SU-DHL-6 (cell line): ENCODE measurements around the gene PLCL1.

Experiments used
- H2AFZ ChIP-seq: fragments of 200-600 bp; sonication (generic); 2 replicates; pipeline ENCODE4 v1.6.1; 2014; ENCODE audit warnings: low read depth, mild to moderate bottlenecking, moderate library complexity, mixed read lengths, antibody characterized with exemption, low read length; ENCODE audit not compliant: severe bottlenecking
- H3F3A ChIP-seq: fragments of 200-600 bp; shearing (Covaris generic); 2 replicates; pipeline ENCODE4 v1.6.0; 2016; ENCODE audit warnings: antibody characterized with exemption, mild to moderate bottlenecking; ENCODE audit not compliant: insufficient read depth
- H3K27ac ChIP-seq: fragments of 200-600 bp; sonication (generic); 2 replicates; pipeline ENCODE4 v1.5.1; 2016; ENCODE audit warnings: low read depth, mild to moderate bottlenecking, low read length, moderate library complexity, mixed read lengths
- H3K27me3 ChIP-seq: fragments of 200-600 bp; sonication (generic), shearing (Covaris generic); 2 replicates; pipeline ENCODE4 v1.6.0; 2014; ENCODE audit warnings: mild to moderate bottlenecking, low read length
- H3K36me3 ChIP-seq: fragments of 200-600 bp; sonication (generic); 2 replicates; pipeline ENCODE4 v1.6.1; 2014; ENCODE audit warnings: mild to moderate bottlenecking, low read length, mixed read lengths
- H3K4me2 ChIP-seq: fragments of 300-600, 200-600 bp; shearing (Covaris generic), sonication (generic); 2 replicates; pipeline ENCODE4 v1.6.0; 2014; ENCODE audit warnings: low read length, low read depth, mild to moderate bottlenecking; ENCODE audit not compliant: poor library complexity, severe bottlenecking
- H3K4me3 ChIP-seq: fragments of 200-600 bp; sonication (generic); 2 replicates; pipeline ENCODE4 v1.5.1; 2014; ENCODE audit warnings: antibody characterized with exemption, low read length, mild to moderate bottlenecking, mixed read lengths; ENCODE audit not compliant: insufficient read depth, poor library complexity, severe bottlenecking
- H3K79me2 ChIP-seq: fragments of 200-600 bp; sonication (generic); 2 replicates; pipeline ENCODE4 v1.6.1; 2014; ENCODE audit warnings: mild to moderate bottlenecking, low read length, moderate library complexity; ENCODE audit not compliant: insufficient read depth
- H3K9ac ChIP-seq: fragments of 200-600 bp; sonication (generic); 2 replicates; pipeline ENCODE4 v1.7.0; 2014; ENCODE audit warnings: mild to moderate bottlenecking, low read length
- H3K9me2 ChIP-seq: fragments of 200-600 bp; sonication (generic); replicated peaks from 2 replicates; pipeline ENCODE4 v1.6.1; 2014; ENCODE audit warnings: low read length; ENCODE audit not compliant: insufficient read depth
- H3K9me3 ChIP-seq: fragments of 200-600 bp; sonication (generic); 2 replicates; pipeline ENCODE4 v1.6.1; 2014; ENCODE audit warnings: low read length, mixed read lengths; ENCODE audit not compliant: insufficient read depth
- H4K20me1 ChIP-seq: fragments of 200-600 bp; sonication (generic); 2 replicates; pipeline ENCODE4 v1.6.1; 2014; ENCODE audit warnings: low read depth, mild to moderate bottlenecking, antibody characterized with exemption, low read length, moderate library complexity, mixed read lengths
- EZH2phosphoT487 ChIP-seq: fragments of 200-600 bp; sonication (generic), shearing (Covaris generic); conservative IDR thresholded peaks from 2 replicates; pipeline ENCODE4 v1.6.1; 2018; ENCODE audit warnings: mild to moderate bottlenecking, antibody characterized with exemption, low read length, moderate library complexity, mixed read lengths
- TF ChIP-seq, protein P1 (sequence below): fragments of 200-600 bp; sonication (generic); IDR thresholded peaks from one replicate; pipeline ENCODE4 v1.5.1; 2017; ENCODE audit warnings: antibody characterized with exemption, mild to moderate bottlenecking, low read length, moderate library complexity; ENCODE audit not compliant: insufficient read depth, poor library complexity, severe bottlenecking

The PLCL1 gene

GRCh38 chr2:198135481-198135934, 331.1 kb downstream of the PLCL1 start:
- no peak overlapping the region for H2AFZ ChIP-seq
- H3K9me3 ChIP-seq = no peaks in the 10 kb centered on the region
- H3K27ac ChIP-seq = no peak overlapping the region
- no peaks in the 10 kb centered on the region for H3K79me2 ChIP-seq
- no peak overlapping the region for H3K4me2 ChIP-seq
- no peak overlapping the region for H3K4me3 ChIP-seq
- no peak overlapping the region for H3K9ac ChIP-seq
- H3K9me2 ChIP-seq = no peaks in the 10 kb centered on the region
- no peaks in the 10 kb centered on the region for H3F3A ChIP-seq
- H4K20me1 ChIP-seq = no peaks in the 10 kb centered on the region
- H3K27me3 ChIP-seq = no peaks in the 10 kb centered on the region
- no peaks in the 10 kb centered on the region for H3K36me3 ChIP-seq
- TF ChIP-seq EZH2phosphoT487 = no peak
- TF ChIP-seq, protein P1, sequence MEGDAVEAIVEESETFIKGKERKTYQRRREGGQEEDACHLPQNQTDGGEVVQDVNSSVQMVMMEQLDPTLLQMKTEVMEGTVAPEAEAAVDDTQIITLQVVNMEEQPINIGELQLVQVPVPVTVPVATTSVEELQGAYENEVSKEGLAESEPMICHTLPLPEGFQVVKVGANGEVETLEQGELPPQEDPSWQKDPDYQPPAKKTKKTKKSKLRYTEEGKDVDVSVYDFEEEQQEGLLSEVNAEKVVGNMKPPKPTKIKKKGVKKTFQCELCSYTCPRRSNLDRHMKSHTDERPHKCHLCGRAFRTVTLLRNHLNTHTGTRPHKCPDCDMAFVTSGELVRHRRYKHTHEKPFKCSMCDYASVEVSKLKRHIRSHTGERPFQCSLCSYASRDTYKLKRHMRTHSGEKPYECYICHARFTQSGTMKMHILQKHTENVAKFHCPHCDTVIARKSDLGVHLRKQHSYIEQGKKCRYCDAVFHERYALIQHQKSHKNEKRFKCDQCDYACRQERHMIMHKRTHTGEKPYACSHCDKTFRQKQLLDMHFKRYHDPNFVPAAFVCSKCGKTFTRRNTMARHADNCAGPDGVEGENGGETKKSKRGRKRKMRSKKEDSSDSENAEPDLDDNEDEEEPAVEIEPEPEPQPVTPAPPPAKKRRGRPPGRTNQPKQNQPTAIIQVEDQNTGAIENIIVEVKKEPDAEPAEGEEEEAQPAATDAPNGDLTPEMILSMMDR = no peak

DNA sequence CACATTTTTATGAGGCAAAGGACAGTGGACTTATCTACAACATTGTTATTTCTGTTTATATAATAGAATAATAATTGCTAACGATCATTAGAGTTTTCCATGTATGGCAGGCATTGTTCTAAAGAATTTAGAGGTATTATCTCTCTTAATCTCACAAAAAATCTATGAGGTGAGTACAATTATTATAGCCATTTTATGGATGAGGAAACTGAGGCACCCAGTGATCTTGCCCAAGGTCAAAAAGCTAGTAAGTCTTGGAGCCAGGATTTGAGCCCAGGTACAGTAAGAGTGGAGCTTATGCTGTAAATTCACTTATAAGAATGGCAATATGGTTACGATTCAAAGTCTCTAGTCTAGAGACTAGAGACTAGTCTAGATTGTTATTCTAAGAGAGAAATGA, 331.7 kb downstream of the PLCL1 start:
- Histone ChIP-seq H3K4me3 (no peak overlapping the region), H3K4me2 (no peak overlapping the region), H3F3A (no peaks in the 10 kb centered on the region), H3K9ac (no peak overlapping the region), H3K9me2 (no peaks in the 10 kb centered on the region), H3K9me3 (no peaks in the 10 kb centered on the region), H3K27me3 (no peaks in the 10 kb centered on the region), H3K36me3 (no peaks in the 10 kb centered on the region), H3K27ac (no peak overlapping the region), H2AFZ (no peak overlapping the region), H3K79me2 (no peaks in the 10 kb centered on the region), H4K20me1 (no peaks in the 10 kb centered on the region)
- no peak for TF ChIP-seq EZH2phosphoT487
- TF ChIP-seq, protein P1 = no peak

DNA sequence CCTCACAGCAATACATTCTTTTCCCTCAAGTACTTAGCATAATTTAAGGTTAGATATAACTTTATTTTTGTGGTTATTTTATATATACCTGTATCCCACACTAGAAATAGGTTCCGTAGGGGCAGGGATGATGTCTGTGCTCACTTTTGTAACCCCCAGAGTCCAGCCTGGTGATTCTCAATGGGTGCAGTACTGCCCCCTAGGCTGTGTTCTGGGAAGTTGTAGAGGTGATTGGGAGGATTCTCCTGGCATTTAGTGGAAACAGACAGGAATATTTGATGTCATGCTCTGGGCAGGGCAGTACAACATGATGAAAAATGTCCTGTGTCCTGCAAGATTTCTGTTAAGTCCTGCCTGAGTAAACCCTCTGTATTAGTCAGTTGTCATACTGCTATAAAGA, 333.3 kb downstream of the PLCL1 start:
- no peaks in the 10 kb centered on the region for H3K9me2 ChIP-seq

More for the DNA sequence above, 333.3 kb downstream of the PLCL1 start:
- TF ChIP-seq, protein P1 = no peak
- no peak for TF ChIP-seq EZH2phosphoT487
- Histone ChIP-seq H3K36me3 (no peaks in the 10 kb centered on the region), H3K9me3 (no peaks in the 10 kb centered on the region), H3K4me3 (no peak overlapping the region), H3K27me3 (no peaks in the 10 kb centered on the region), H3K79me2 (no peaks in the 10 kb centered on the region), H3K4me2 (no peak overlapping the region), H4K20me1 (no peaks in the 10 kb centered on the region), H3K9ac (no peak overlapping the region), H3F3A (no peaks in the 10 kb centered on the region), H2AFZ (no peak overlapping the region), H3K27ac (no peak overlapping the region)
